ENCODE data around the gene GNG7. TPM values are rescaled to one million over a fixed set of nuclear protein-coding genes. Genes with fewer than 3 reads are reported as not detected.
A peak's percentile ranks its signal among the peaks of the same experiment; 100 is the strongest.
"Not testable (repeated sequence)": the region's sequence is repeated elsewhere in the genome, so short reads cannot be mapped to it uniquely, and the experiment has no call there.

GNG7 gene
- total RNA-seq, 2 experiments from 2014 or later: 0.08 to 0.13 TPM

GRCh38 chr19:2609389-2610116 lies 92.9 kb downstream of the GNG7 start:
- ChIA-PET POLR2A (interaction anchor here (0.6 to 6.3 kb wide), 3 partner anchors 11 to 146 kb away, joined by 5 to 108 read pairs (median 7); partner anchors contain the start of gene GADD45B), CTCF (interaction anchor here (1.2 to 6.2 kb wide), 11 partner anchors 9 to 146 kb away, joined by 3 to 162 read pairs (median 11); partner anchors contain the start of gene GADD45B)
- H3K4me3 Mint-ChIP-seq: peak overlapping the region; percentile 18
- peaks cover 53% of the 10 kb centered on the region for H3K4me1 Mint-ChIP-seq (ENCODE audit: low read depth)
- peaks cover 2% of the 10 kb centered on the region for H3K36me3 Mint-ChIP-seq (ENCODE audit: low read depth)
- no peaks in the 10 kb centered on the region for H3K9me3 Mint-ChIP-seq (ENCODE audit: insufficient read depth)
- peaks cover 2% of the 10 kb centered on the region for H3K27me3 Mint-ChIP-seq (ENCODE audit: low read depth)
- no peak for DNase-seq
- ATAC-seq: no peak
- H3K27ac Mint-ChIP-seq: no peak overlapping the region

DNA sequence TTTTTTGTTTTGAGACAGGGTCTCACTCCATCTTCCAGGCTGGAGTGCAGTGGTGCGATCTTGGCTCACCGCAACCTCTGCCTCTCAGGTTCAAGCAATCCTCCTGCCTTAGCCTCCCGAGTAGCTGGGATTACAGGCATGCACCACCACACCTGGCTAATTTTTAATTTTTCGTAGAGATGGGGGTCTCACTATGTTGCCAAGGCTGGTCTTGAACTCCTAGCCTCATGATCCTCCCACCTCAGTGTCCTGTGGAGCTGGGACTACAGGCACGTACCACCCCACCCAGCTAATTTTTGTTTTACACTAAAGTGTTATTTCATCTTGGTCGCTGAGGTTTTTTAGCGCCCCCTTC lies 93.5 kb downstream of the GNG7 start:
- not testable (repeated sequence) for H3K27me3 Mint-ChIP-seq (ENCODE audit: low read depth); H3K27ac Mint-ChIP-seq; DNase-seq; ATAC-seq; H3K4me3 Mint-ChIP-seq; H3K36me3 Mint-ChIP-seq (ENCODE audit: low read depth); H3K9me3 Mint-ChIP-seq (ENCODE audit: insufficient read depth)
- ChIA-PET CTCF (interaction anchor here (1.2 to 6.2 kb wide), 7 partner anchors 9 to 136 kb away, joined by 3 to 162 read pairs (median 11); partner anchors contain the start of gene GADD45B), POLR2A (interaction anchor here (2.0 to 6.3 kb wide), 2 partner anchors 12 to 132 kb away, joined by 7 to 108 read pairs; partner anchors contain the start of gene GADD45B)
- peaks cover 47% of the 10 kb centered on the region for H3K4me1 Mint-ChIP-seq (ENCODE audit: low read depth)

DNA sequence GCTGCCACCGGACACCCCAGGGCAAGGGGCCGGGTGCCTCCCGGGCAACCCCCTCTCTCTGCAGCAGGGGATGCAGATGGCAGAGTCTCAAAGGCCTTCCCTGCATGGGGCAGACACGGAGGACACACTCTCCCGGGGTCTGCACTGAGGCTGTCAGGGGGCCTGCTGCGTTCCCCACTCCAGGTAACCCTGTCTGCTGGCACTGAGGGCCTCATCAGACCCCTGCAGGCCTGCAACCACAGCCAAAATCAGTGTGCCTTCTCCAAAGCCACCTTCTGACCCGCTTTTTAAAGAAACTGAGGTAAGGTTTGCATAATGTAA lies 93.9 kb downstream of the GNG7 start:
- H3K9me3 Mint-ChIP-seq (ENCODE audit: insufficient read depth): no peaks in the 10 kb centered on the region
- no peak overlapping the region for H3K4me3 Mint-ChIP-seq
- CTCF ChIA-PET: interaction anchor here (1.2 to 6.2 kb wide), 7 partner anchors 9 to 135 kb away, joined by 3 to 162 read pairs (median 9); partner anchors contain the start of gene GADD45B
- no peak overlapping the region for H3K27ac Mint-ChIP-seq
- peaks cover 43% of the 10 kb centered on the region for H3K4me1 Mint-ChIP-seq (ENCODE audit: low read depth)
- ATAC-seq (no peak), DNase-seq (no peak)
- H3K27me3 Mint-ChIP-seq (ENCODE audit: low read depth): peaks cover 2% of the 10 kb centered on the region
- no peaks in the 10 kb centered on the region for H3K36me3 Mint-ChIP-seq (ENCODE audit: low read depth)
- POLR2A ChIA-PET: interaction anchor here (2.0 to 6.3 kb wide), 2 partner anchors 12 to 132 kb away, joined by 7 to 108 read pairs; partner anchors contain the start of gene GADD45B

DNA sequence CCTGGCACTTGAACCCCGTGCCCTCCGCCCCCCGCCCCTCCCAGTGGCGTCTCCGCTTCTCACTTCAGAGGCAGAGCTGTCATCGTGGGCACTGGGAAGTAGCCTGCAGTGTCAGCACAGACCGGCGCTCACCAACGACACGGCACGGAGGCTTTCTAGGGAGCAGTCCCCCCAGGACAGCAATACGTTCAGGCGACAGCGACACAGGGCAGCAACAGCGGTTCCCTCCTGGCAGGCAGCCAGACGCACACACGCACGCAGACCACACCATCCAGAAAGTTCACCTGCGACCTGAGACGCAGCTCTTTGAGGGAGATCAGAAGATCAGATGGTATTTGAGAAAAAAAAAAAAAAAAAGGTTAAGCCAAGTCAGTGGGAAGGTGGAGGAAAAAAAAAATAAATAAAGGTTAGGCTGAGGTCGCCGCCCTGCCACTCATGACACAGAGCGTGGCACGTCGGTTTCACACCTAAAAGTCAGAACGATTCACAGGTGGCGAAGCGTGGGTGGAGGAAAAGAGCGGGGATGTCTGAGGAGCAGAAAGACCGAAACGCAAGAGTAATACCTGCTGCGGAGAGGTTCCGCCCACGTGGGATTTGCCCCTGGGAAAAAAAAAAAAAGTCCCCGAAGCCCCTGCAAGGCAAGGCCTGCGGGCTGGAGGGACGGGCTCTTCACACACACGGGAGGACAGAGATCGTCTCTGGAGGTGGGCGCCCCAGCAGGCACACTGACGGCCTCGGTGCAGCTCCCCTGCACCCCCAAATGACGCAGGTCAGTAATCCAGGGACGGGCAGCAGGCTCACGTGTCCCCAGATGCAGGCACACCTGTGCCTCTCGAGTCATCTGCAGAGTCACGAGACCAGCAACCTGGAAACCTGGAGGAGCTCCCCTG lies 94.5 kb downstream of the GNG7 start:
- CTCF ChIA-PET: interaction anchor here (0.6 to 1.5 kb wide), 5 partner anchors 9 to 134 kb away, joined by 3 to 4 read pairs (median 4); partner anchors contain the start of gene GADD45B

DNA sequence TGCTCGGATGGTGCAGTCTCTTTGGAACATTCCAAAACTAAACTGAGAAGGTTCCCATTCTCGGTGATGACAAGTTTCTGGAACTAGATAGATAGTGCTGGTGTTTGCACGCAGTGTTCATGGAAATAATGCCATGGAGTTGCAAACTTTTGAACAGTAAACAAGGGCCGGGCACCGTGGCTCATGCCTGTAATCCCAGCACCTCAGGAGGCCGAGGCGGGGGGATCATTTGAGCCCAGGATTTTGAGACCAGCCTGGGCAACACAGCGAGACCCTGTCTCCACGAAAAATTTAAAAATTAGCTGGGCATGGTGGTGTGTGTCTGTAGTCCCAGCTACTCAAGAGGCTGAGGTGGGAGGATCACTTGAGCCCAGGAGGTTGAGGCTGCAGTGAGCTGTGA lies 95.7 kb downstream of the GNG7 start:
- POLR2A ChIA-PET: interaction anchor here (1.3 to 6.3 kb wide), 2 partner anchors 14 to 130 kb away, joined by 5 to 108 read pairs; partner anchors contain the start of gene GADD45B
- not testable (repeated sequence) for H3K9me3 Mint-ChIP-seq (ENCODE audit: insufficient read depth)

More for the DNA sequence above, 94.5 kb downstream of the GNG7 start:
- peak; percentile 48 for ATAC-seq
- Mint-ChIP-seq H3K36me3 (ENCODE audit: low read depth) (no peaks in the 10 kb centered on the region), H3K27ac (peak overlapping the region; percentile 33), H3K4me1 (ENCODE audit: low read depth) (peaks cover 37% of the 10 kb centered on the region), H3K4me3 (peak overlapping the region; percentile 46), H3K27me3 (ENCODE audit: low read depth) (peaks cover 2% of the 10 kb centered on the region), H3K9me3 (ENCODE audit: insufficient read depth) (no peaks in the 10 kb centered on the region)
- DNase-seq: peak; percentile 63
- POLR2A ChIA-PET: interaction anchor here (1.2 to 6.3 kb wide), 3 partner anchors 8 to 131 kb away, joined by 4 to 108 read pairs (median 5); partner anchors contain the start of gene GADD45B

DNA sequence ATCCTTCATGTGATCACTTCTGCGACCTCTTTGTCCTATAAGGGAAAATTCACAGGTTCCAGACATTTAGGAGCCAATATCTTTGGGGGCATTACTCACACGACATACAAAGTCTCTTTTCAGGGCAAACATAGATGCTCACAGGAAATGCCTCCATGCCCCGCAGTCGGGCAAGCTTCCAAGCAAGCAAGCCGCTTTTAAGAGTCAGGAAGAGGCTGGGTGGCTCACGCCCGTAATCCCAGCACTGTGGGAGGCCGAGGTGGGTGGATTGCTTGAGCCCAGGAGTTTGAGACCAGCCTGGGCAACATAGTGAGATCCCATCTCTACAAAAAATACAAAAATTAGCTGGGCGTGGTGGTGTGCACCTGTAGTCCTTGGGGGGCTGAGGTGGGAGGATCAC lies 96.6 kb downstream of the GNG7 start:
- H3K36me3 Mint-ChIP-seq (ENCODE audit: low read depth); CTCF ChIA-PET; POLR2A ChIA-PET: not testable (repeated sequence)

More for the DNA sequence above, 95.7 kb downstream of the GNG7 start:
- not testable (repeated sequence) for H3K27me3 Mint-ChIP-seq (ENCODE audit: low read depth); H3K36me3 Mint-ChIP-seq (ENCODE audit: low read depth); ATAC-seq; H3K4me3 Mint-ChIP-seq; DNase-seq; H3K27ac Mint-ChIP-seq
- CTCF ChIA-PET: interaction anchor here (1.4 to 1.5 kb wide), 2 partner anchors 10 to 133 kb away, joined by 3 to 4 read pairs; no protein-coding TSS in a partner anchor
- H3K4me1 Mint-ChIP-seq (ENCODE audit: low read depth): peaks cover 31% of the 10 kb centered on the region

GRCh38 chr19:2604747-2605329 lies 97.7 kb downstream of the GNG7 start:
- H3K36me3 Mint-ChIP-seq (ENCODE audit: low read depth): no peaks in the 10 kb centered on the region
- no peak overlapping the region for H3K27ac Mint-ChIP-seq

More for the DNA sequence above, 96.6 kb downstream of the GNG7 start:
- H3K4me3 Mint-ChIP-seq; H3K27me3 Mint-ChIP-seq (ENCODE audit: low read depth); H3K27ac Mint-ChIP-seq; DNase-seq; H3K9me3 Mint-ChIP-seq (ENCODE audit: insufficient read depth); ATAC-seq: not testable (repeated sequence)
- H3K4me1 Mint-ChIP-seq (ENCODE audit: low read depth): peaks cover 32% of the 10 kb centered on the region

DNA sequence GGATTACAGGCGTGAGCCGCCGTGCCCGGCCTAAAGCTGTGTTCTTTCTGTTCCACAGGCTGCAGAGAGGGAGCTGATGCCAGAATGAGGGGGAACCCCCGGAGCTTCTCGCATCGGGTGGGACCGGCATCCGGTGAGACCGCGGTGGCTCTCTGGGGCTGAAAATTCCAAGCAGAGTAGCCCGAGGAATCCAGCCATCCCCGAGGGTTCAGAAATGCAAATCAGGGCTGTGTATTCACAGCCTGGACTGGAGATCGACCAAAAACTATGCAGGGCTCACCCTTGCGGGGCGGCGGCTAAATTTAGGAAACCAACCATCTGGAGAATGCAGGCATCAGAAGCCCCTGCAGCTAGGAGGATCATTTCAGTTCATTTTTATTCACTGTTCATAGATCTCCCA lies 99.2 kb downstream of the GNG7 start:
- DNase-seq: no peak
- no peak for ATAC-seq
- Mint-ChIP-seq H3K4me1 (ENCODE audit: low read depth) (peaks cover 30% of the 10 kb centered on the region), H3K27ac (no peak overlapping the region), H3K4me3 (no peak overlapping the region), H3K36me3 (ENCODE audit: low read depth) (no peaks in the 10 kb centered on the region), H3K27me3 (ENCODE audit: low read depth) (peaks cover 2% of the 10 kb centered on the region), H3K9me3 (ENCODE audit: insufficient read depth) (no peaks in the 10 kb centered on the region)
- POLR2A ChIA-PET: interaction anchor here (2.2 kb wide), 1 partner anchor 127 kb away, joined by 10 read pairs; the partner anchor contains the start of gene GADD45B
- CTCF ChIA-PET: no interaction called here

More at GRCh38 chr19:2604747-2605329, 97.7 kb downstream of the GNG7 start:
- Mint-ChIP-seq H3K9me3 (ENCODE audit: insufficient read depth) (no peaks in the 10 kb centered on the region), H3K4me3 (no peak overlapping the region), H3K4me1 (ENCODE audit: low read depth) (peaks cover 31% of the 10 kb centered on the region), H3K27me3 (ENCODE audit: low read depth) (peaks cover 2% of the 10 kb centered on the region)
- CTCF ChIA-PET: no interaction called here
- POLR2A ChIA-PET: no interaction called here
- DNase-seq (no peak), ATAC-seq (no peak)

DNA sequence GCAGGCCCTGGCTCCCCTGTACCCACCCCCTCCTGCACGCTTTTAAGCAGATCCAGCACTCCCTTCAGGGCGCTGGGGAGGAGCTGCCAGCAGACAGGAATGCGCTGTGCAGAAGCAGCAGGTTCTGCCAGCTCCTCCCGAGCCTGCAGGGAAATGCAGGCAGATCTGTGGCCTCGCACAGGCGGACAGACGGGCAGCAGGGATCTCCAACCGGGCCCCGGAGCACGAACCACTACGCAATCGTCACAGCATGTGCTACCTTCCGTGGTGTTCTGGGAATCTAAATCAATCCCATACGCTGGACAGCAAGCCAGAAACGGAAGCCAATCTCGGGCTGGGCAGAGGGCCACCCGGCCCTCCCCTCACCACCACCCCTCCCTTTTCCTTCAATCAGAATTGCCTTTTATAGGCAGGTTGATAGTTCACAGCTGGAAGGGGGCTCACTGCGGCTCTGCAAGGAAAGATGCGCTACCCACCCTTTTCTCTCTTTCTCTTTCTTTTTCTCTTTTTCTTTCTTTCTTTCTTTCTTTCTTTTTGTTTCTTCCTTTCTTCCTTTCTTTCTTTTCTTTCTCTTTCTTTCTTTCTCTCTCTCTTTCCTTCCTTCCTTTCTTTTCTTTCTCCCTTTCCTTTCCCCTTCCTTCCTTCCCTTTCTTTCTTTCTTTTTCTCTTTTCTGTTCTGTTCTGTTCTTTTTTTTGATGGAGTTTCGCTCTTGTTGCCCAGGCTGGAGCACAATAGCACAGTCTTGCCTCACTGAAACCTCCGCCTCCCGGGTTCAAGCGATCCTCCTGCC lies 99.9 kb downstream of the GNG7 start:
- ChIA-PET POLR2A (interaction anchor here (2.2 kb wide), 1 partner anchor 126 kb away, joined by 10 read pairs; the partner anchor contains the start of gene GADD45B), CTCF (interaction anchor here (4.1 kb wide), 1 partner anchor 9 kb away, joined by 75 read pairs; no protein-coding TSS in a partner anchor)
- Mint-ChIP-seq H3K27me3 (ENCODE audit: low read depth) (no peaks in the 10 kb centered on the region), H3K36me3 (ENCODE audit: low read depth) (no peaks in the 10 kb centered on the region), H3K4me1 (ENCODE audit: low read depth) (peaks cover 22% of the 10 kb centered on the region), H3K27ac (no peak overlapping the region), H3K9me3 (ENCODE audit: insufficient read depth) (no peaks in the 10 kb centered on the region), H3K4me3 (no peak overlapping the region)
- DNase-seq (no peak), ATAC-seq (no peak)

- ATAC-seq: no peak
- no peak for DNase-seq
- no peaks in the 10 kb centered on the region for H3K9me3 Mint-ChIP-seq (ENCODE audit: insufficient read depth)
- peaks cover 20% of the 10 kb centered on the region for H3K4me1 Mint-ChIP-seq (ENCODE audit: low read depth)
- H3K27ac Mint-ChIP-seq: no peak overlapping the region
- ChIA-PET POLR2A (interaction anchor here (3.5 kb wide), 1 partner anchor 124 kb away, joined by 69 read pairs; the partner anchor contains the start of gene GADD45B), CTCF (interaction anchor here (1.0 to 4.1 kb wide), 3 partner anchors 11 to 125 kb away, joined by 3 to 75 read pairs (median 19); partner anchors contain the start of gene GADD45B)
- no peaks in the 10 kb centered on the region for H3K27me3 Mint-ChIP-seq (ENCODE audit: low read depth)
- no peak overlapping the region for H3K4me3 Mint-ChIP-seq
- H3K36me3 Mint-ChIP-seq (ENCODE audit: low read depth): no peaks in the 10 kb centered on the region
These were observed 101.3 kb downstream of the GNG7 start for GRCh38 chr19:2600914-2601870.
